KMS-11 (cell line): ENCODE data around the gene NFE2L3.
"Not testable (repeated sequence)": the region's sequence is repeated elsewhere in the genome, so short reads cannot be mapped to it uniquely, and the experiment has no call there.

Experiments used
- H2AFZ ChIP-seq: fragments of 200-600 bp; sonication (generic); 2 replicates; pipeline ENCODE4 v1.6.1; 2016; ENCODE audit warnings: antibody characterized with exemption, mixed run types, low read depth
- H3K27ac ChIP-seq: fragments of 200-600 bp; sonication (generic); 2 replicates; pipeline ENCODE4 v1.6.1; 2016; ENCODE audit warnings: mild to moderate bottlenecking, mixed run types
- H3K27me3 ChIP-seq: fragments of 200-600 bp; sonication (generic); 2 replicates; pipeline ENCODE4 v1.6.1; 2017; ENCODE audit warnings: mild to moderate bottlenecking, low read depth, mixed run types, moderate library complexity; ENCODE audit not compliant: insufficient read depth
- H3K36me3 ChIP-seq: fragments of 200-600 bp; sonication (generic); 2 replicates; pipeline ENCODE4 v1.6.1; 2017; ENCODE audit warnings: mild to moderate bottlenecking, mixed run types; ENCODE audit not compliant: insufficient read depth
- H3K4me1 ChIP-seq: fragments of 200-600 bp; sonication (generic); 2 replicates; pipeline ENCODE4 v1.6.1; 2016; ENCODE audit warnings: mild to moderate bottlenecking, low read depth, mixed run types; ENCODE audit not compliant: poor library complexity, severe bottlenecking
- H3K4me2 ChIP-seq: fragments of 200-600 bp; sonication (generic); 2 replicates; pipeline ENCODE4 v1.7.0; 2016; ENCODE audit warnings: mild to moderate bottlenecking, mixed run types
- H3K4me3 ChIP-seq: fragments of 200-600 bp; sonication (generic); IDR thresholded peaks from 2 replicates; pipeline ENCODE4 v1.6.1; 2017; ENCODE audit warnings: low read depth, low read length, mixed read lengths; ENCODE audit not compliant: insufficient read depth
- H3K79me2 ChIP-seq: fragments of 200-600 bp; sonication (generic); 2 replicates; pipeline ENCODE4 v1.6.1; 2016; ENCODE audit warnings: low read depth, mixed run types; ENCODE audit not compliant: insufficient read depth
- H3K9ac ChIP-seq: fragments of 200-600 bp; sonication (generic); 2 replicates; pipeline ENCODE4 v1.6.1; 2016; ENCODE audit warnings: mild to moderate bottlenecking, mixed run types
- H4K20me1 ChIP-seq: fragments of 200-600 bp; sonication (generic); 2 replicates; pipeline ENCODE4 v1.6.1; 2016; ENCODE audit warnings: mild to moderate bottlenecking, mixed run types; ENCODE audit not compliant: insufficient read depth
- TF ChIP-seq, protein P1 (sequence below): fragments of 200-600 bp; sonication (generic); conservative IDR thresholded peaks from 2 replicates; pipeline ENCODE4 v1.6.1; 2017; ENCODE audit warnings: low read depth, mild to moderate bottlenecking, antibody characterized with exemption, low read length, moderate library complexity, mixed read lengths

NFE2L3 gene

DNA sequence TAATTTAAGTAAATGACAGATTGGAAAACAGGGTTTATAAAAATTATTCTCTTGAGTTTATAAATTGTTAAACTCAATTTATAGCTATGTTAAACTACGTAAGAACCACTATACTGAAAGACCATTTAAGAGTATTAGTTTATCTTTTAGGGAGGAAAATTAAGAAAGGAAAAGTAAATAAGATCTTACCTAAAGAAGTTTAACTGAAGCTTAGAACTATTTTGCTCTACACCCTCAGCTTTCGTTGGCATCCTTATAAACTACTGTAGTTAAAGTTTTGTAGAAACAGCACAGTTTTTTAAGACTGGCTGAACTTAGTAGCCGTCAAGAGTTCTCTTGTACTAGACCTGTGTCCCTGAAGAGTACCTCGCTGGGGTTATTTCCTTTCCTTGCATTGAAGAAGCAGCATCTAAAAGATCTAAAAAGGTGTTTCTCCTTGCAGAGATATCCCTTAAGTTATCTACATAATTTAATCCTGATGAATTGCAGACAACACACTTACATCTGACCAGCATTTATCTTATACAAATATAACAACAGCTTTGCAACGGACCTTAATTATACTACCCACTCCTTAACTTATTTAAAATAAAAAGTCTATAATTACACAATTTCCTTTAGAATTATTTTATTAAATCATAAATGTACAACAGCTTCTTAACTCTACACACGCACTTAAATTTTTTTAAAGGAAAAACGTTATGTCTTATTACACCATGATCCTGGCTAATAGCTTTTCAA lies 39.4 kb downstream of the NFE2L3 start:
- peak overlapping the region; percentile 2; the same call in 1 of the 2 replicates for H3K9ac ChIP-seq
- no peaks in the 10 kb centered on the region for H3K27me3 ChIP-seq
- H4K20me1 ChIP-seq = peaks cover 95% of the 10 kb centered on the region
- H3K4me2 ChIP-seq = peak overlapping the region; percentile 1; the same call in 1 of the 2 replicates
- no peak overlapping the region for H2AFZ ChIP-seq
- peaks cover 72% of the 10 kb centered on the region for H3K79me2 ChIP-seq
- TF ChIP-seq, protein P1, sequence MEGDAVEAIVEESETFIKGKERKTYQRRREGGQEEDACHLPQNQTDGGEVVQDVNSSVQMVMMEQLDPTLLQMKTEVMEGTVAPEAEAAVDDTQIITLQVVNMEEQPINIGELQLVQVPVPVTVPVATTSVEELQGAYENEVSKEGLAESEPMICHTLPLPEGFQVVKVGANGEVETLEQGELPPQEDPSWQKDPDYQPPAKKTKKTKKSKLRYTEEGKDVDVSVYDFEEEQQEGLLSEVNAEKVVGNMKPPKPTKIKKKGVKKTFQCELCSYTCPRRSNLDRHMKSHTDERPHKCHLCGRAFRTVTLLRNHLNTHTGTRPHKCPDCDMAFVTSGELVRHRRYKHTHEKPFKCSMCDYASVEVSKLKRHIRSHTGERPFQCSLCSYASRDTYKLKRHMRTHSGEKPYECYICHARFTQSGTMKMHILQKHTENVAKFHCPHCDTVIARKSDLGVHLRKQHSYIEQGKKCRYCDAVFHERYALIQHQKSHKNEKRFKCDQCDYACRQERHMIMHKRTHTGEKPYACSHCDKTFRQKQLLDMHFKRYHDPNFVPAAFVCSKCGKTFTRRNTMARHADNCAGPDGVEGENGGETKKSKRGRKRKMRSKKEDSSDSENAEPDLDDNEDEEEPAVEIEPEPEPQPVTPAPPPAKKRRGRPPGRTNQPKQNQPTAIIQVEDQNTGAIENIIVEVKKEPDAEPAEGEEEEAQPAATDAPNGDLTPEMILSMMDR = no peak
- peaks cover 57% of the 10 kb centered on the region for H3K36me3 ChIP-seq
- peak overlapping the region; percentile 23; the same call in 1 of the 2 replicates for H3K27ac ChIP-seq
- H3K4me1 ChIP-seq = peaks cover 100% of the 10 kb centered on the region
- H3K4me3 ChIP-seq = no peak overlapping the region

DNA sequence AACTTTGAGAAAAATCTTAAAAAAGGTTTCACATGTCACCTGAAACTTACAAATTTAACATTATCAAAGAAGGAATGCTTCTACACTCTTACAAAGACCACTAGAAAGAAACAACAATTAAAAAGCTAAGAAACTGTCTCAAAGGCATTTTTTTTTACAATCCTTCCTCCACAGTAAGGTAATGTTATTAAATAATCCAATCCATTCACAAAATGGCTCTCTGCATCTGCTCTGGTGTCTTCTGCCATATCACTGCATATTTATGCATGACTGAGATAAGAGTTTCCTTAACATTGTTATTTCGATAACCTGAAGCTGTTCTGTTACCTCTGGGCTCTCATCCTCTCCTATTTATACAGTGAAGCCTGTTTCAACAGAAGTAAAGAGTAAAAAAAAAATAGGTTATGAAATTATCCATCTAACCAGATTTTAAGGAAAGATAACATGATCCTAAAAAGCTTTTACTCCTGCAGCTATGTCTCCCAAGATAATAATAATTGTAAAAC lies 40.0 kb downstream of the NFE2L3 start:
- H2AFZ ChIP-seq = no peak overlapping the region
- peak overlapping the region; percentile 23; the same call in 1 of the 2 replicates for H3K27ac ChIP-seq
- no peak overlapping the region; the same call in 1 of the 2 replicates for H3K9ac ChIP-seq
- H3K4me3 ChIP-seq = no peak overlapping the region
- peaks cover 63% of the 10 kb centered on the region for H3K36me3 ChIP-seq
- peaks cover 79% of the 10 kb centered on the region for H3K79me2 ChIP-seq
- H3K4me2 ChIP-seq = no peak overlapping the region; the same call in 1 of the 2 replicates
- TF ChIP-seq, protein P1 = no peak
- peaks cover 95% of the 10 kb centered on the region for H4K20me1 ChIP-seq
- H3K27me3 ChIP-seq = no peaks in the 10 kb centered on the region
- H3K4me1 ChIP-seq = peaks cover 100% of the 10 kb centered on the region

DNA sequence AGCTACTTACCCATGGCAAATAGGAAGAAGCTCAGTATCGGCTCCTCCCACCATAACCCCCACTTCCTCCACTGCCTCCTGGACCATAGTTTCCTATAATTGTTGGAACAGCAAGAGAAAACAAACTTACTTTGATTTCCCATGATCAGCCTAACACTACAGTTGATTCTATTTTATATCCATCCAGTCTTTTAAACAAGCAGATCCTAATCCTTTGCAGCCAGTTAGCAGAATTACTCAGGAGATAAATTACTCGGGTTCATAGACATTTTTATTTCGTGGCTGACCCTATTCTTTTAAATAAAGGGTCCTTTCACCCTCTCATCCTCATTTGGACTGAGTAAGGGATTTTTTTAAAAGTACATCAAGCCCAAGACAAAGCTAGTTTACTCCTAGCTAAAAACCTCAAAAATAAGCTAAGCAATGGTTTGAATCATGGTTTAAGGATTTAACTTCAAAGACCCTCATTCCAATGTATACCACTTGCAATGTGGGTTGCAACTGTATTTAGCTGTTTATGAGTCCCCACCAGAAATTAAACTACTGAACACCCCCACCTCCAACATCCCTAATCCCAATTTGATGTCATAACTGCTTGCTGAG lies 40.6 kb downstream of the NFE2L3 start:
- TF ChIP-seq, protein P1 = no peak
- peak overlapping the region; percentile 23; the same call in 1 of the 2 replicates for H3K27ac ChIP-seq
- peaks cover 95% of the 10 kb centered on the region for H4K20me1 ChIP-seq
- H3K4me1 ChIP-seq = peaks cover 100% of the 10 kb centered on the region
- H3K4me3 ChIP-seq = no peak overlapping the region
- H3K9ac ChIP-seq = no peak overlapping the region; the same call in 1 of the 2 replicates
- no peaks in the 10 kb centered on the region for H3K27me3 ChIP-seq
- H3K79me2 ChIP-seq = peaks cover 84% of the 10 kb centered on the region
- peaks cover 69% of the 10 kb centered on the region for H3K36me3 ChIP-seq
- H2AFZ ChIP-seq = no peak overlapping the region
- peak overlapping the region; percentile 4; the same call in 1 of the 2 replicates for H3K4me2 ChIP-seq

DNA sequence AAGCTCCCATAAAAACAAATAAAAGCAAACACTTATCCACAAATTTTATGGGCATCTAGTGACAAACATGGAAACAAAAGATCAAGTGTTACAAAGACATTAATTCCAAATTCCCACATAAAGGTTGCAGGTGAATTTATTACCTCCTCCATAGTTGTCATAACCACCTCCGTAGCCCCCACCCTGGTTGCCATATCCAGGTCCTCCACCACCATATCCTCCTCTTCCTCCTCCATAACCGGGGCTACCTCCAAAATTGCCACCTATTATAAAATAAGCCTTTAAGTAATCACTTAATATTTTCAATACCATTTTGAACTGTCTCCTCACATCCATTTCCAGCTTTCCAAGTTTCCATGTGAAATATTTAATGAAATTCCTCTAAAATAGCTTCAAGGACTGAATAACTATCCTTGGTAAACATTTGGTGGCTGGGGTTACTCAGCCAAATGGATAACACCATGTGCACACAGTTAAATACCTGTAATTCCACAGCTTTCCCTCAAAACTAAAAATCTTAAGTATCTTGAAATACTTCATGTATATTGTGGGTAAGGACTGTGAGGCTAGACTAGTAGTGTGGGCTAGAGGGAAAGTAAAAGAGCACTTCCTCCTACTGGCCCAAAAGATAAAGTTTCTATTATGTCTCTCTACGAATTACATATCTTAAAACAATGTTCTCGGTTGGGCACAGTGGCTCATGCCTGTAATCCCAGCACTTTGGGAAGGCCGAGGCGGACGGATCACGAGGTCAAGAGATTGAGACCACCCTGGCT lies 41.6 kb downstream of the NFE2L3 start:
- Histone ChIP-seq H3K4me3 (no peak overlapping the region), H3K27ac (peak overlapping the region; percentile 23; the same call in 1 of the 2 replicates), H4K20me1 (peaks cover 97% of the 10 kb centered on the region), H3K36me3 (peaks cover 78% of the 10 kb centered on the region), H3K79me2 (peaks cover 95% of the 10 kb centered on the region), H2AFZ (no peak overlapping the region), H3K9ac (peak overlapping the region; percentile 0; the same call in 1 of the 2 replicates), H3K4me1 (peaks cover 94% of the 10 kb centered on the region), H3K27me3 (no peaks in the 10 kb centered on the region), H3K4me2 (peak overlapping the region; percentile 4; the same call in 1 of the 2 replicates)
- TF ChIP-seq, protein P1 = no peak

DNA sequence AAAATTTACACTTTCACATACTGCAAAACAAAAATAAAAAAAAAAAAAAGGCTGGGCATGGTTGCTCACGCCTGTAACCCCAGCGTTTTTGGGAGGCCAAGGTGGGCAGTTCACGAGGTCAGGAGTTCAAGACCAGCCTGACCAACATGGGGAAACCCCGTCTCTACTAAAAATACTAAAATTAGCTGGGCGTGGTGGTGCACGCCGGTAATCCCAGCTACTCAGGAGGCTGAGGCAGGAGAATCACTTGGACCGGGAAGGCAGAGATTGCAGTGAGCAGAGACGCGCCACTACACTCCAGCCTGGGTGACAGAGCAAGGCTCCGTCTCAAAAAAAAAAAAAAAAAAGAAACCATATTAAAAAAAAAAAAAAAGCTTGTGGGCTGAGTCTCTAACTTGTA lies 42.8 kb downstream of the NFE2L3 start:
- not testable (repeated sequence) for H3K27me3 ChIP-seq, H2AFZ ChIP-seq, H3K4me3 ChIP-seq, H3K9ac ChIP-seq
- Histone ChIP-seq H3K79me2 (peaks cover 97% of the 10 kb centered on the region), H3K4me1 (peaks cover 82% of the 10 kb centered on the region), H3K4me2 (peak overlapping the region; percentile 82), H3K36me3 (peaks cover 84% of the 10 kb centered on the region), H3K27ac (peak overlapping the region; percentile 94; the same call in 1 of the 2 replicates), H4K20me1 (peaks cover 98% of the 10 kb centered on the region)
